ENCODE results near the gene IZUMO4. TPM values are rescaled to one million over a fixed set of nuclear protein-coding genes. Genes with fewer than 3 reads are reported as not detected.

Gene IZUMO4
- total RNA-seq, 6 experiments from 2014 or later, result 0.68 to 1.9 (median 1.5) TPM

GRCh38 chr19:2135474-2136402 lies 39.0 kb downstream of the IZUMO4 start:
- H3K4me3 Mint-ChIP-seq, result no peak overlapping the region
- peaks cover 2% of the 10 kb centered on the region; the same call in 1 of the 2 replicates for H3K27me3 Mint-ChIP-seq (ENCODE audit: insufficient read depth)
- no peaks in the 10 kb centered on the region for H3K4me1 Mint-ChIP-seq (ENCODE audit: low read depth)
- peaks cover 14% of the 10 kb centered on the region for H3K36me3 Mint-ChIP-seq (ENCODE audit: low read depth)
- H3K9me3 Mint-ChIP-seq, result no peaks in the 10 kb centered on the region
- DNase-seq, result no peak
- TF ChIP-seq, protein P1, sequence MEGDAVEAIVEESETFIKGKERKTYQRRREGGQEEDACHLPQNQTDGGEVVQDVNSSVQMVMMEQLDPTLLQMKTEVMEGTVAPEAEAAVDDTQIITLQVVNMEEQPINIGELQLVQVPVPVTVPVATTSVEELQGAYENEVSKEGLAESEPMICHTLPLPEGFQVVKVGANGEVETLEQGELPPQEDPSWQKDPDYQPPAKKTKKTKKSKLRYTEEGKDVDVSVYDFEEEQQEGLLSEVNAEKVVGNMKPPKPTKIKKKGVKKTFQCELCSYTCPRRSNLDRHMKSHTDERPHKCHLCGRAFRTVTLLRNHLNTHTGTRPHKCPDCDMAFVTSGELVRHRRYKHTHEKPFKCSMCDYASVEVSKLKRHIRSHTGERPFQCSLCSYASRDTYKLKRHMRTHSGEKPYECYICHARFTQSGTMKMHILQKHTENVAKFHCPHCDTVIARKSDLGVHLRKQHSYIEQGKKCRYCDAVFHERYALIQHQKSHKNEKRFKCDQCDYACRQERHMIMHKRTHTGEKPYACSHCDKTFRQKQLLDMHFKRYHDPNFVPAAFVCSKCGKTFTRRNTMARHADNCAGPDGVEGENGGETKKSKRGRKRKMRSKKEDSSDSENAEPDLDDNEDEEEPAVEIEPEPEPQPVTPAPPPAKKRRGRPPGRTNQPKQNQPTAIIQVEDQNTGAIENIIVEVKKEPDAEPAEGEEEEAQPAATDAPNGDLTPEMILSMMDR (IDR thresholded peaks at IDR 0.05), result no peak
- H3K27ac Mint-ChIP-seq, result no peak overlapping the region

DNA sequence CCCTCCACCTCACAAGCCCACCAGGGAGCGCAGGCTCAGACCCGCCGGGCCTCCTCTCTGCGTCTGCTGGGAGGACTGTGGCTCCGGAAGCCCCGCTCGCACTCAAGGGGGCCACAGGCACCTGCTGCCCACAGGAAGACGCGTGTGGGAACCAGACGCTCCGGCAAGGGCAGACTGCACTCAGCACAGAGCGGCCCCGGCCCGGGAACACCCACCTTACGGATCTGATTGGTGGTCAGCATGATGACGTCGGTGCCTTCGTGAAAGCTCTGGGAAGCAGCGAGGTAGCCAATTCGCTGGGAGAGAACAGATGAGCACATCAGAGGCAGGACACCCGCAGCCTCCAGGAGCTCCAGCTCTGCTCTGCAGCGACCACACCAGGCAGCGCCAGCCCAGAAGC lies 40.1 kb downstream of the IZUMO4 start:
- H3K27me3 Mint-ChIP-seq (ENCODE audit: insufficient read depth), result peaks cover 2% of the 10 kb centered on the region; the same call in 1 of the 2 replicates
- DNase-seq, result no peak
- no peaks in the 10 kb centered on the region for H3K4me1 Mint-ChIP-seq (ENCODE audit: low read depth)
- no peak overlapping the region for H3K27ac Mint-ChIP-seq
- H3K4me3 Mint-ChIP-seq, result no peak overlapping the region
- no peaks in the 10 kb centered on the region for H3K9me3 Mint-ChIP-seq
- TF ChIP-seq, protein P1 (IDR thresholded peaks at IDR 0.05), result no peak
- peaks cover 14% of the 10 kb centered on the region for H3K36me3 Mint-ChIP-seq (ENCODE audit: low read depth)

DNA sequence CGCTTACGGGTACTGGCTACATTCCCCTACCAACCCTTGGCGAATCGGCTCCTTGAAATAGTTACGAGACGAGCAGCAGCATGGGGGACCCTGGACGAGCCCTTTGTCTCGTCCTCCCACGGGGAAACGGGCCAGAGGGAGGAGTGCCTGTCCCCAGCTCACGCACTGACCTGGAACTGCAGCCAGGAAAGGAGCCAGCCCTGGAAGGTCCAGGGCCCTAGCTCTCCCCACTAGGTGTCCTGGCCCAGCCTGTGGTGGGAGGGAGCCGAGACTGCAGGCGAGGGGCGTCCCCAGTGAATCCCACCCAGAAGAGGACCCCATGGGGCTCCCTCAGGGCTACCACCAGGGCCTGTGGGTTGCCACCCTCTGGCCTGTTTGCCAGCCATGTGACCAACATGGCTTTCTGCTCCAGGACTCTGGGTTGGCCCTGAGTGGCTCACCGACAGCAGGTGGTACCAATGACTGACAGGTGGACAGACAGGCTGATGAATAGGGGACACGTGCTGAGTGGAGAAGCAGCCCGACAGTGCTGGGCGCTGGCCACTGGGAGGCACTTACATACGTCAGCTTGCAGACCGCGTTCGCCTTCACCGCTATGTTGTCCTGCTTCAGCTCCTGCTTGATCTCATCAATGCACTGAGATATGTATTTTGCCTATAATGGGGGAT lies 41.5 kb downstream of the IZUMO4 start:
- Mint-ChIP-seq H3K4me1 (ENCODE audit: low read depth) (no peaks in the 10 kb centered on the region), H3K9me3 (no peaks in the 10 kb centered on the region), H3K4me3 (no peak overlapping the region), H3K36me3 (ENCODE audit: low read depth) (peaks cover 11% of the 10 kb centered on the region), H3K27ac (no peak overlapping the region), H3K27me3 (ENCODE audit: insufficient read depth) (peaks cover 2% of the 10 kb centered on the region; the same call in 1 of the 2 replicates)
- DNase-seq, result no peak
- TF ChIP-seq, protein P1 (IDR thresholded peaks at IDR 0.05), result no peak

- Mint-ChIP-seq H3K27me3 (ENCODE audit: insufficient read depth) (peaks cover 2% of the 10 kb centered on the region; the same call in 1 of the 2 replicates), H3K9me3 (no peaks in the 10 kb centered on the region), H3K4me3 (no peak overlapping the region), H3K36me3 (ENCODE audit: low read depth) (peaks cover 9% of the 10 kb centered on the region), H3K27ac (no peak overlapping the region), H3K4me1 (ENCODE audit: low read depth) (no peaks in the 10 kb centered on the region)
- DNase-seq, result no peak
- TF ChIP-seq, protein P1 (IDR thresholded peaks at IDR 0.05), result no peak
These were observed 42.8 kb downstream of the IZUMO4 start for GRCh38 chr19:2139385-2140137.

DNA sequence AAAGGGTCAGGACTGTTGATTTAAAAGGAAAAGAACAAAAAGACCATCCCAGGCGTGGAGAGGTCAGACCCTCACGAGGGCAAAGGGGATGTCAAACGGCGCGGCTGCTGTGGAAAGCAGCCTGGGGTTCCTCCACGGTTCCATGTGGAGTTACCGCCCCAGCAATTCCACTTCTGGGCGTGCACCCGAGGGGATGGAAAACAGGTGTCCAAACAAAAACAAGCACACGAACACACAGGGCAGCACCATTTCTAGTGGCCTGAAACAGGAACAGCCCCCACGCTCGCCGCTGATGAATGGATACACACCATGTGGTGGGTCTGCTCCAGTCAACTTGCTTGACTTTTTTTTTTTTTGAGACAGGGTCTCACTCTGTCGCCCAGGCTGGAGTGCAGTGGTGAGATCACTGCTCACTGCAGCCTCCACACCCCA lies 43.4 kb downstream of the IZUMO4 start:
- DNase-seq, result no peak
- Mint-ChIP-seq H3K4me1 (ENCODE audit: low read depth) (no peaks in the 10 kb centered on the region), H3K36me3 (ENCODE audit: low read depth) (peaks cover 9% of the 10 kb centered on the region), H3K27ac (no peak overlapping the region), H3K4me3 (no peak overlapping the region), H3K27me3 (ENCODE audit: insufficient read depth) (peaks cover 2% of the 10 kb centered on the region; the same call in 1 of the 2 replicates), H3K9me3 (no peaks in the 10 kb centered on the region)
- TF ChIP-seq, protein P1 (IDR thresholded peaks at IDR 0.05), result no peak
